ENCODE measurements around the gene ZDHHC19. TPM values are rescaled to one million over a fixed set of nuclear protein-coding genes. Genes with fewer than 3 reads are reported as not detected.

ZDHHC19 gene
- total RNA-seq, 1 experiment from 2014 or later: not detected

GRCh38 chr3:196222876-196223595 lies 11.8 kb upstream of the ZDHHC19 start:
- BruUV-seq (replicated peaks): no TSS peak
- ChIA-PET CTCF (no interaction called here), POLR2A (no interaction called here)
- Mint-ChIP-seq H3K27me3 (ENCODE audit: insufficient read depth, unreplicated experiment) (no peaks in the 10 kb centered on the region), H3K9me3 (ENCODE audit: unreplicated experiment) (no peaks in the 10 kb centered on the region), H3K4me1 (ENCODE audit: insufficient read depth, unreplicated experiment) (peaks cover 7% of the 10 kb centered on the region), H3K27ac (ENCODE audit: low read depth, unreplicated experiment) (no peak overlapping the region), H3K4me3 (ENCODE audit: unreplicated experiment) (no peak overlapping the region), H3K36me3 (ENCODE audit: insufficient read depth, unreplicated experiment) (no peaks in the 10 kb centered on the region)
- TF ChIP-seq CTCF (IDR thresholded peaks at IDR 0.05; ENCODE audit: unreplicated experiment): no peak
- no peak for DNase-seq (ENCODE audit: unreplicated experiment)
- intact Hi-C loops (cut with micrococcal nuclease): no loop called here

GRCh38 chr3:196220991-196221390 lies 9.8 kb upstream of the ZDHHC19 start:
- Mint-ChIP-seq H3K27me3 (ENCODE audit: insufficient read depth, unreplicated experiment) (peaks cover 11% of the 10 kb centered on the region), H3K36me3 (ENCODE audit: insufficient read depth, unreplicated experiment) (no peaks in the 10 kb centered on the region), H3K4me1 (ENCODE audit: insufficient read depth, unreplicated experiment) (peaks cover 7% of the 10 kb centered on the region), H3K27ac (ENCODE audit: low read depth, unreplicated experiment) (no peak overlapping the region), H3K9me3 (ENCODE audit: unreplicated experiment) (no peaks in the 10 kb centered on the region), H3K4me3 (ENCODE audit: unreplicated experiment) (no peak overlapping the region)
- POLR2A ChIA-PET: interaction anchor here (0.6 kb wide), 1 partner anchor 43 kb away, joined by 3 read pairs; no protein-coding TSS in a partner anchor
- CTCF ChIA-PET: interaction anchor here (0.6 to 1.7 kb wide), 3 partner anchors 14 to 470 kb away, joined by 3 to 4 read pairs (median 3); no protein-coding TSS in a partner anchor
- no TSS peak for BruUV-seq (replicated peaks)
- no peak for DNase-seq (ENCODE audit: unreplicated experiment)
- intact Hi-C loops (cut with micrococcal nuclease): no loop called here
- TF ChIP-seq CTCF (IDR thresholded peaks at IDR 0.05; ENCODE audit: unreplicated experiment): no peak

- no peaks in the 10 kb centered on the region for H3K9me3 Mint-ChIP-seq (ENCODE audit: unreplicated experiment)
- DNase-seq (ENCODE audit: unreplicated experiment): no peak
- intact Hi-C loops (cut with micrococcal nuclease): no loop called here
- no peak for TF ChIP-seq CTCF (IDR thresholded peaks at IDR 0.05; ENCODE audit: unreplicated experiment)
- H3K4me3 Mint-ChIP-seq (ENCODE audit: unreplicated experiment): no peak overlapping the region
- H3K27me3 Mint-ChIP-seq (ENCODE audit: insufficient read depth, unreplicated experiment): peaks cover 11% of the 10 kb centered on the region
- BruUV-seq (replicated peaks): no TSS peak
- POLR2A ChIA-PET: interaction anchor here (0.6 kb wide), 1 partner anchor 43 kb away, joined by 3 read pairs; no protein-coding TSS in a partner anchor
- no peak overlapping the region for H3K27ac Mint-ChIP-seq (ENCODE audit: low read depth, unreplicated experiment)
- CTCF ChIA-PET: interaction anchor here (0.6 to 1.7 kb wide), 3 partner anchors 24 to 470 kb away, joined by 3 to 6 read pairs (median 4); no protein-coding TSS in a partner anchor
- peaks cover 7% of the 10 kb centered on the region for H3K4me1 Mint-ChIP-seq (ENCODE audit: insufficient read depth, unreplicated experiment)
- no peaks in the 10 kb centered on the region for H3K36me3 Mint-ChIP-seq (ENCODE audit: insufficient read depth, unreplicated experiment)
Measured at GRCh38 chr3:196220587-196220986, 9.4 kb upstream of the ZDHHC19 start.

GRCh38 chr3:196219970-196220311 lies 8.7 kb upstream of the ZDHHC19 start:
- Mint-ChIP-seq H3K9me3 (ENCODE audit: unreplicated experiment) (no peaks in the 10 kb centered on the region), H3K36me3 (ENCODE audit: insufficient read depth, unreplicated experiment) (no peaks in the 10 kb centered on the region), H3K4me3 (ENCODE audit: unreplicated experiment) (no peak overlapping the region), H3K4me1 (ENCODE audit: insufficient read depth, unreplicated experiment) (peaks cover 7% of the 10 kb centered on the region), H3K27ac (ENCODE audit: low read depth, unreplicated experiment) (no peak overlapping the region), H3K27me3 (ENCODE audit: insufficient read depth, unreplicated experiment) (peaks cover 11% of the 10 kb centered on the region)
- POLR2A ChIA-PET: interaction anchor here (0.6 kb wide), 1 partner anchor 19 kb away, joined by 3 read pairs; no protein-coding TSS in a partner anchor
- no TSS peak for BruUV-seq (replicated peaks)
- DNase-seq (ENCODE audit: unreplicated experiment): no peak
- CTCF ChIA-PET: interaction anchor here (0.6 to 1.7 kb wide), 2 partner anchors 23 to 82 kb away, joined by 4 to 6 read pairs; no protein-coding TSS in a partner anchor
- TF ChIP-seq CTCF (IDR thresholded peaks at IDR 0.05; ENCODE audit: unreplicated experiment): no peak
- intact Hi-C loops (cut with micrococcal nuclease): no loop called here
